Left hindlimb (tissue), 1 donor: ENCODE measurements around the gene ZFAND6.

Source experiments
- DNase-seq: peaks from one replicate; pipeline ENCODE4 v3.0.0-alpha.2; 2018

The ZFAND6 gene

GRCh38 chr15:80173022-80173759 lies 113.7 kb downstream of the ZFAND6 start:
- no peak for DNase-seq

GRCh38 chr15:80174017-80174746 lies 114.7 kb downstream of the ZFAND6 start:
- no peak for DNase-seq

- DNase-seq: no peak
Measured at GRCh38 chr15:80175436-80175835, 116.0 kb downstream of the ZFAND6 start.

DNA sequence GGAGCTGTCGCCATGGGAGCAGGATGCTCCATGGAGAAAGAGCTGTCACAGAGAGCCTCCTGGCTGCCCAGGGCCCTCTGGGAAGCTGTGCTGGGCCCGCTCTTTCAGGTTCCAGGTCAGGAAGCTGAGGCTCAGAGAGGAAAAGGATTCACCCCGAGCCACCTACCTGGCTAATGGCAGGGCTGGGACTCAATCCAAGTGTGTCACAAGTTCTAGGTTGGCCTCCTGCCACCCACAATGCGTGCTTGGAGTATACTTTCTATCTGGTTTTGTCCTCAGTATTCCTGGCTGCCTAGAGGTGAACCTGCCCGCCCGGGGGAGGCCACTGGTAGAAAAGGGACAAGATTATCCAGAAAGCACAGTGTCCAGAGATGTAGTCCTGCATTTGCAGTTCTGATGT lies 117.0 kb downstream of the ZFAND6 start:
- no peak for DNase-seq

DNA sequence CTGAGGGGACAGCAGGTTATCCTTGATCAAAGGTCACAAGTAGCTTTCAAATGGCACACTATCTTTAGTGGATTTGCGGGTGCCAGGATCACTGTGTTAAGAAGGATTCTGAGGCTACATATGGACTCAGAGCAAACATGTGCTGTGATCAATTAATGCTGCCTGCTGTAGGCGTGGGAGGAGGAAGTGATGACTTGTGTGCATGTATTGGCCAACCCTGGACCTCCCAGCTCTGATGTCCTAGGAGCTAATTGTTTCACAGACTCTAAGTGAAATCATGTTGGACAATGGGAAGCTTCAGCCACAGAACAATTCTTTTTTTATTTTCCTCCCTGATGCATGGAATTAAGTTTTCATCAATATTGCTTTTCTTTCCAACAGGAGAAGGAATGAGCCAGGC lies 117.7 kb downstream of the ZFAND6 start:
- DNase-seq: no peak

- no peak for DNase-seq
Measured at GRCh38 chr15:80179025-80179759, 119.7 kb downstream of the ZFAND6 start.

GRCh38 chr15:80179935-80180334 lies 120.5 kb downstream of the ZFAND6 start:
- DNase-seq: no peak

- DNase-seq: no peak
Measured at GRCh38 chr15:80180468-80180867, 121.0 kb downstream of the ZFAND6 start.

DNA sequence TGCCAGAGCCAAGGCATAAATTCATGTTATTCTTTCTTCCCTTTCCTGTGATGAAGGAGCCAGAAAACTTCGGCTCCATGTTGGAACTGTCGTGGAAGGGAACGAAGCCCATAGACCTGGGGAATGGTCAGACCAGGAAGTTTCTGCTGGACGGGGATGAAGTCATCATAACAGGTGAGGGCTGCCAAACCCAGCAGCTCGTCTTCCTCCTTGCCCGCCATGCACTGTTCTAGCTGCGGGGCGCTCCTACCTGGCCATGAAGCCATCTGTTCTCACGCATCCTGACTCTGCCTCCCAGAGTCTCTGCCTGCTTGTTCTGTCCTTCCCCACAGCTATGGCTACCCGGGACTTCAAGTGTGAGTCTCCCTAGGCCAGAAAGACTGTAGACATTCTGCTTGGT lies 121.5 kb downstream of the ZFAND6 start:
- DNase-seq: no peak

GRCh38 chr15:80182611-80183261 lies 123.3 kb downstream of the ZFAND6 start:
- DNase-seq: no peak

DNA sequence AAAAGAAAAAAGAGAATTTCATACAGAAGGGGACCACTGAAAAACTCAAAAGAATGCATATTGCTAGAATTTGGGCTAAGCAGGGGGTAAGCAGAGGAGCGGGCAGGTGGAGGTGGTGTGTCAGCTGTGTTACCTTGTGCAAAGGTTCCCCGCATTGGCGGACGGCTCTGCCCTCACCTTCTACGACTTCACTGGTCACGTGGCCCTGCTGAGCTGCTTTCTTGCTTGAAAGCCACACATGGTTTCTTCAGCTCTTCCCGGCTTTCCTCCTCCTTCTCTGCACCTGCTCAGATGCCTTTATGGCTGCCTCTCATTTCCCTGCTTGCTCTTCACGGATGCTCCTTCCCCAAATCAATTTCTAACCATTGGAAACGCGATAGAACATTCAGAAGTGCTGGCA lies 123.8 kb downstream of the ZFAND6 start:
- DNase-seq: no peak

- no peak for DNase-seq
Measured at GRCh38 chr15:80183886-80184285, 124.4 kb downstream of the ZFAND6 start.

- DNase-seq: no peak
Measured at GRCh38 chr15:80184554-80184953, 125.1 kb downstream of the ZFAND6 start.

GRCh38 chr15:80185152-80185551 lies 125.7 kb downstream of the ZFAND6 start:
- no peak for DNase-seq

- DNase-seq: no peak
Measured at GRCh38 chr15:80186066-80186465, 126.6 kb downstream of the ZFAND6 start.

DNA sequence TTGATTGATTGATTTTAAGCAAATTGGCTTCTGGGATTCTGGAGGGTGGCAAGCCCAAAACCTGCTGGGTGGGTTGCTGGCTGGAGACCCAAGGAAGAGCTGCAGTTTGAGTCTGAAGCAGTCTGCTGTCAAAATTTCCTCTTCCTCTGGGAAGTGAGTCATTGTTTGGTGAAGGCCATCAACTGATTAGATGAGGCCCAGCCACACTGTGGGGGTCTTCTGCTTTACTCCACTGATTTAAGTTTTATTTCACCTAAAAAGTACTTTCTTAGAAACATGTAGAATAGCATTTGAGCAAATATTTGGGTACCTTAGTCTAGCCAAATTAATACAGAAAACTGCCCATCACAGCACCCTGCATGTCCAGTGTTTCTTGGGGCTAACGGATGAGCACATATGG lies 127.1 kb downstream of the ZFAND6 start:
- DNase-seq: no peak
